ENCODE measurements around the gene ING4.

Gene ING4

DNA sequence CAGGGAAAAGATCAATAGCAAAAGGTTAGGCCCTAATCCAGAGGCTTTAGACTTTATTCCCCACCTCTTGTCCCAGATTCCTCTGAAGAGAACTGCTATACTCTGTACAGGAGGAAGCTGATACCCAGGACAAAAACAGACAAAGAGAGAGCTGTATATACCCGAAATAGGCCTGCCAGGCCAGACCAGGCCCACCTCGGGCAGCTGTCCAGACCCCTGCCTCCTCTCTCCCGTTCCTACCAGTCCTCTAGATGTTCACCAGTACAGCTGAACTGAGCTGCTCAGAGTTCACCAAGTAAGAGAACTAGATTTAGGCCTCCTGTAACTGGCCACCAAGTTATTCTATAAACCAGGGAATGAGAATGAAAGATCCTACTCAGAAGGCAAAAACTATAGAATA, 60.4 kb downstream of the ING4 start:
- TF ChIP-seq CTCF (conservative IDR thresholded peaks at IDR 0.05) = no peak
- H3K27ac ChIP-seq = peak overlapping the region; percentile 93; the same call in 1 of the 2 replicates
